Mucosa of gallbladder (tissue), 1 donor: ENCODE data around the gene DERL3. TPM values are rescaled to one million over a fixed set of nuclear protein-coding genes. Genes with fewer than 3 reads are reported as not detected.

Source experiments
- DNase-seq: peaks from one replicate; pipeline ENCODE4 v3.0.0-alpha.2; 2020; ENCODE audit warnings: low spot score
- total RNA-seq: library from RNA; stranded (reverse); gene quantifications from one replicate; pipeline ENCODE4 v1.2.1, GENCODE V29; 2021
- donor health status: DM: no; HTN: no; CAD: no.

DERL3 gene
- total RNA-seq, 1 donor from 2014 or later: 6.2 TPM

DNA sequence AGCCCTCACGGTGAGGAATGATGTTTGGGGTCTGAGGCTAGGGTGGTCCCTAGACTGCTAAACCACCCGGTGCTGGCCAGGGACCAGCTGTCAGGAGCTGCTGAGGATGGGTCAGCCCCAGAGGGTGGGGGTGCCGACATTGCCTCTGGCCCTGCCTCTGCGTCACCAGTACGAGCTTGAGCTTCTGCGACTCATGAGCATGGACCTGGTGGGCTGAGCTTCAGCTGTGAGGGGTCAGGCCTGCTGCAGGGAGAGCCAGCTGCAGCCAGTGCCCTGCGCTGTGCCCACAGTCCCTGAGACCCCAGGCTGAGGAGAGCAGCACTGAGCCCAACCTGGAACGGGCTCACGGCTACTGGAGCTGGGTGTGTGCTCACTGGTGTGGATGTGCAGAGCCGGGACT, 7.0 kb downstream of the DERL3 start:
- DNase-seq: no peak

DNA sequence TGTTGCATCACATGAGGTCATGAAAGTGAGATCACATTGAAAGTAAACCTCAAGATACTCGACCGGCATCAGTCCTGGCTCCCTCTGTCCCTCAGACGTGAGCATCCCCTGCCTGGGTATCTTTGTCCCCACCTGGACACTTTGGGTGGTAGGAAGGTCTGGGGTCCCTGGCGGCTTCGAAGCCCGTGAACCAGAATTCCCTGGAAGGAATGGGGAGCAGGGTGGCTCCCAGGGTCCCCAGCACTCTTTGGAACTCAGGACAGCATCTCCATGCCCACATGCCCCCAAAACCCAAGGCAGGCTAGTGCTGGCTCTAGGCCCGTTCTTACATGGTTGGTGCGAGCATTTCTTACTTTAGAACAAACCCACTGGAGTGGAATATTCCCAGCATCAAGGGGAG, 7.5 kb downstream of the DERL3 start:
- no peak for DNase-seq

DNA sequence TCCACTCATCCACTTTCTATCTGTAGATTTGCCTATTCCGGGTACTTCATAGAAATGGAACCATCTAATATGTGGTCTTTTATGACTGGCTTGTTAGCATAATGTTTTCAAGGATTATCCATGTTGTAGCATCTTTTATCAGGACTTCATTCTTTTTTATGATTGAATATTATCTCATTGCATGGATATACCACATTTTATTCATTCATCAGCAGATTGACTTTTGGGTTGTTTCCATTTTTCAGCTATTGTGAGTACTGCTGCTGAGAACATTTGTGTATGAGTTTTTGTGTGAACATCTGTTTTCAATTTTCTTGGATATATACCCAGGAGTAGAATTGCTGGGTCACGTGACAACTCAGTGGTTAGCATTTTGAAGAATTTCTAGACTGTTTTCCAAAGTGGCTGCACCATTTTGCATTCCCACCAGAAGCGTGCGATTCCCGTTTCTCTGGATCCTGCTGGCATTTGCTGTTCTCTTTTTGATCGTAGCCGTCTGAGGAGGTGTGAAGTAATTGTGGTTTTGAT, 8.9 kb downstream of the DERL3 start:
- DNase-seq: no peak

DNA sequence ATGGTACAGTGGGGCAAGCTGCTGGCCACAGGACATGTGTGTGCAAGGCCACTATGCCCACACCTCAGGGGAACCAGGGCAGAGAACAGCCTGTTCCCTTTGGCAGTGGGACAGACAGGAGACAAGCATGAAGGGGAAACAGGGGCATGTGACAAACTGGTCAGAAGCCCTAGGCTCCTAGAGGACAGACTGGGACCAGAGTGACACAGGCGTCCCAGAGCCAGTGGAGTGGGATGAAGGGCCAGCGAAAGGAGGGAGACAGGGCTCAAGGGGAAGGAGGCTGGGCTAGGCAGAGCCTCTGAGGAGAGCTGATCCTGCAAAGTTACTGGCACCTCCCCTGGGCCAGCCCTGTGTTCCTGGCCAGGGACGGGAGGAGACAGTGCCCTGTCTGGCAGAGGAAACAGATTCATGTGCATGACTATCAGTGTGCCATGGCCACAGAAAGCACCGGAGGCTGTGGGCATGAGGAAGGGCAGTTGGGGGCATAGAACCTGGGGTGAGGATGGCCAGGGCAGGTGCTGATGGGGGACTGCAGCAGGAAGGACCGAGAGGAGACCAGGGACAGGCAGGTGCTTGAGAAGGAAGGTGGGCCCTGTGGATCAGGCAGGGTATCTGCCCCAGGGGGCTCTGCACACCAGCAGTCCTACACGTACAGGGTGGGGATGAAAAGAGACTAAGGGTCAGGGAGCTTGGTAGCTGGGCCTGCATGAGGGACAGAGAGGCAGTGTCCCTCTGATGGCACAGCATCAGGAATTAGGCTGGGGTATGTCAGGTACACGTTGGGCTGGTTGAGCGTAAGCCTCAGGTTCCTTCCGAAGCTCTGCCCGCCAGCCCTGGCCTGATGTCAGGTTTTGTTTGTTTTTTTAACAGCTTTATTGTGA, 9.8 kb downstream of the DERL3 start:
- DNase-seq: no peak

DNA sequence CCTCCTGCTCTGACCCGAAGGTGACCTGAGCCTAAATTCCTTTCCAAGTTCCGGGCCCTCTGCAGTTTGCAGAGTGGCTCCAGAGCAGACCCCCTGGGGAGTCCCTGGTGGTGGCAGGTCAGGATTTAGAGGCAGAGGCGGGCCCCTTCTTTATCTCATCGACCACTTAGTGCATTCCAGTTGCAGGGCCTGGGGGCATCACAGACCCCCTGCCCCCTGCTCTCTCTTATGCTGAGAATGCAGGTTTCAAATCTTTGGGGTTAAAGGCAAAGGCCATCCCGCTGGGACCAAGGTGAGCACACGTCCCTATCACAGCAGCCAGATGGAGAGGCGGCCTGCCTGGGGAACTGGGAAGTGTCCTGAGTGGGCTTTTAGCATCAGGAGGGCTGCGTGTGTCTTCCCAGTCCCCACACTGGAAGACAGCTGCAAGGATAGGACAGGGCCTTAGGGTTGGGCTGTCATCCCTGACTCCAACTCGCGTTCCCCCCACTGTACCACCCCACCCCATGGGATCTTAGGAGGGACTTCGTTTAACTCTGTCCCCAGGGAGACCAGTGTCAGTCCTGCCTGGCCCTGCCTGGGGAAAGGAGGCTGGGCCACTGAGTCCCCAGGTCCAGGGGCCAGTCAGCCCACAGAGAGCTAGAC, 11.3 kb downstream of the DERL3 start:
- DNase-seq: no peak

DNA sequence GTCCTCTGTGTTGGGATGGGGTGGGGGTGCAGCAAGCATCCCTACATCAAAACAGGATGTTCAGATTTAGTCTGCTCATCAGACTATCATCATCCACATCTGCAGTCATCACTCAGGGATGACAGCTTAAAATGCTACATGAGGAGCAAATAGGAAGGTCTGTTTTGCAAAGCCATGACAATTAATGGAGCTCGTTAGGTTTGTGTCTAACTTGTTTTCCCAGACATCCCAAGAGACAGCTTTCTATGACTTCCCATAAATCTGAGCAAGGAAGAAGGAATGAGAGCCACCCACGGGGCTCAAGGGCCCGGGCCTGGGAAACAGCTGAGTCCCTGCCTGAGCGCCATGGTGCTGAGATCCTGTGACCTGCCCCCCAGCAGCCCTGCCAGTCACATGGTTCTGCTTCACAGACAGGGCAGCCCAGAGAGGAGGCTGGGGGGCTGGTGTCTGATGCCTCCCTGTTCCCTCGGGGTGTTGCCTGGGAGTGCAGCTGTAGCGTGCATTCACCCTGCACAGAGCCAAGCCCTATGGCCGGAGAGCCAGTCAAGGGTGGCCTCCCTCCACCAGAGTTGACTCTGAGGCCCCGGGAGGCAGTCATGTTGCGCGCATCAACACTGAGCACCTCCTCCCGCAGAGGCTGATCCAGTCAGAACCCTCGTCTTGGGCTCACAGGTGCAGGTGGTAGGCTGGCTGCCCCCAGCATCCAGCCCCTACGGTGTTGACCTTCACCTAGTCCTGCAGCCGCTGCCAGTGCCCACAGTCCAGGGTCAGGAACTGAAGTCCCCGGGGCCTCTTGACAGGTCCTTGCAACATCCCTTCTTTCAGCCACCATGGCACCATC, 12.1 kb downstream of the DERL3 start:
- no peak for DNase-seq

DNA sequence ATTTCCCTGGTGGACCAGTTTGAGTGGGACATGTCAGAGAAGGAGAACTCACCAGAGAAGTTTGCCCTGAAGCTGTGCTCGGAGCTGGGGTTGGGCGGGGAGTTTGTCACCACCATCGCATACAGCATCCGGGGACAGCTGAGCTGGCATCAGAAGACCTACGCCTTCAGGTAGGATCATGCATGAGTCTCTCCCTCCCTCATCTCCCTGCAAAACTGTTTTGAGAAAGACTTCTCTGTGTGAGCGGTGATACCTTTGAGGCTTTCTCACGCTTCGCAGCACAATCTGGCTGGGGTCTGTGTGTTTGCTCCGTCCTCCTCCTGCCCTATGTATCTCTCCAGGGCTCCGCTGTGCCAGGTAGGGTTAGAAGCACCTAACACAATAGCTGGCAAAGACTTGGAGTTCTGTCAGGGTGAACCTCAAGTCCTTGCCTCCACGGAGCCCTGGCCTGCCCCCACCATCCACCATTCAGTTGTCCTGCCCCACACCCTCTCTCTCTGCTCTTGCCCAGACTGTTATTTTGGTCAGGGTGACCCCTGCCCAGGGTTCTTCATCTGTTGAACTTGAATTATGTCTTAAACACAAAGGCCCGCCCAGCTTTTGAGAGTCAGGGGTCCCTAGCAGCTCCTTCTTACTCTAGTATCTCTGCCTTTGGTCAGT, 13.4 kb downstream of the DERL3 start:
- DNase-seq: no peak

DNA sequence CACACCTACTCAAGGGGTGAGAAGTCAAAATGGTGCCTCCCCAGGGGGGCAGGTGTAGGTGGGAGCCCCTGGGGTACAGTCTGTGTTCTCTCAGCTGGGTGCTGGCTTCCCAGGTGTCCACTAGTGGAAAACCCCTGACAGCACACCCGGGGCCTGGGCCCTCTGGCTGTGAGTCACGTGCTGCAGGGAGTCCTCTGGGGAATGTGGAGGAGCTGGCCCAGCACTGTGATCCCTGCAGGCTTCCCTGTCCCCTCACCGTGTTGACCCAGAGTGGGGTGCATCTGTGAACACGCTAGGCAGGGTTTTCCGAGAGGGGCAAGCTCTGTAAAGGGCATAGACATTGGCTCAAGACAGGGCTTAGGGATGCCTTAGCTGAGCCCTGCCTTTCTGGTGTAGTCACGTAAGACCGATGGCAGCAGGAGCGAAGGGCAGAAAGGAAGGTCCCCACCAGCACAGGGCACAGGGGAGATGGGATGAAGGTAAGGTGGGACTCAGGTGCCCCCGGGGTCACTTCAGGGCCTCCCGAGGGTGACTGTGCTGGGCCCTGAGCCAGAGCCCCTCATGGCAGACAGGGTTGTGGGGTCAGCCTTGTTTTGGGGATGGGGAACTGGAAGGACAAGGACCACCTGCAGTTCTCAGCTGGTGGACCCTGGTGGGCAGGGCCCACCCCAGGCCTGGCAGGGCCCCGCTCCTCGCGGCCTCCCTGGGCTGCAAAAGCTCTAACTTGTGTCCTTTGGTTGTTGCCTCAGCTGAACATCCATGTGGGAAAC, 14.1 kb downstream of the DERL3 start:
- DNase-seq: no peak

DNA sequence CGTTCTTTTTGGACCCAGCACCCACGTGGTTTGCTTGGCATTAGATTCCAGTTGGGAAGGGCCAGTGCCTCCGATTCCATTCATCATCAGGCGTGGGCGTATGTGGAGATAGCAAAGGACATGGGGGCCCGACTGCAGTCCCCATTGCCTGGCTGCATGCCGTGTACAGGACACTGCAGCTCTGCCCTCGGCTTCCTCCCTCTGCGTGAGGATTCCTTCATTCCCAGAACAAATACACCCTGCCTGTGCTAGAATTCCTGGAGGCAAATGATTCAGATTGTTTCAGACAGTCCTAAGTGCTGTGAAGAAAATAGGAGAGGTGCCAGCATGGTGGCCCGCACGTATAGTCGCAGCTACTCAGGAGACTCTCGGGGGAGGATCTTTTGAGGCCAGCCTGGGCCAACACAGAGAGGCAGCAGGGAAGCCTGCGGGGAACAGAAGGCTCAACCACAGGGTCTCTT, 15.4 kb downstream of the DERL3 start:
- no peak for DNase-seq

DNA sequence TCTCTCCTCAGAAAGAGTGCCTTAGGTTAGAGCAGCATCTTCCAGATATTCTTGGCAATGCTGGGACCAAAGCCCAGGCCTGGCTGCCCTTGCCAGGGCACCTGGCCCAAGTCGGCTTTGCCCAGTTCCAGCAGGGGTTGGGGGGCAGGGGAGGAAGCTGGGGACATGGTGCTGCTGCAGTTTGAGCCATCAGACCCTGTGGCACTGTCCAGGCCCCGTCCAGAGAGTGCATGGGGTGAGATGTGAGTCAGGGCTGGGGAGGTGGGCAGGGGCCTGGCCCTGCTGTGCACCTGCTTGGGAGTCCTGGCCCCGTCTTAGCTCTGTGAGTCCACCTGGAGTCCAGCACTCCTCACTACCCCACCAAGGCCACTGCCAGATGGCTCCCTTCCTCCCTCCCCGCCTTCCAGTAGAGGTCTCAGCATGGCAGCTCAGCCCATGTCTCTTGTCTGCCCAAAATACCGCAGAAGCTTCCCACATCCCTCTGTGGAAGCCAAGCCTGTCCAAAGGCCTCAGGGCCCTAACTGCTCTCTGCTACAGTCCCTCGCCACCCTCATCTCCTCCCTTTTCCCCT, 16.6 kb downstream of the DERL3 start:
- no peak for DNase-seq

DNA sequence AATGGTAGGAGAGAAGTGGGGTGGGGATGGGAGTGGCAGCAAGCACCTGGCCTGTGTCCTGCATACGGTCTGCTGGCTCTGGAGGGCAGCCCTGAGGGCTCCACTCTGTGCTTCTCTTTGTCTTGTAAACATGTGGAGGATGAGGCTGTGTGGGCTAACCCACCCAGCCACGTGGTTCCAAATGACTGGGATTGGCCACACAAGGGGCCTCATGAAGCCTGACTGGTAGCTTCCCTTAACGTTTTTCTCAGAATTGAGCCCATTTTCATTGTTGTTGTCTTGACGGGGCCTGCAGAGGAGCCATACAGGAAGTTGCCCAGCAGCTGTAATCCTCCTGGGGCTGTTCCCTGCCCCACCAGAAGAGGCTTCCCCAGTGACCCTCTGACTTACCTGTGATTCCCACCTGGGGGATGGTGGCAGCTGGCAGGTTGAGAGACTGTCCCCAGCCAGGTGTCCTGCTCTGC, 18.0 kb downstream of the DERL3 start:
- no peak for DNase-seq

DNA sequence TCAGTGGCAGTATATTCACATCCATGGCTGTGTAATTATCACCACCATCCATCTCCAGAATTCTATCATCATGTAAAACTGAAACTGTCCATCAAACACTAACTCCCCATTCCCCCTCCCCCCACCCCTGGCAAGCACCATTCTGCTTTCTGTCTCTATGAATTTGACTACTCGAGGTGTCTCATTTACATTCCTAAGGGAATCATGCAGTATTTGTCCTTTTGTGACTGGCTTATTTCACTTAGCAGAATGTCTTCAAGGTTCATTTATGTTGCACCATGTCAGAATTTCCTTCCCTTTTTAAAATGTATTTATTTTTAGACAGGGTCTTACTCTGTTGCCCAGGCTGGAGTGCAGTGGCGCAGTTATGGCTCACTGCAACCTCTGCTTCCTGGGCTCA, 20.3 kb downstream of the DERL3 start:
- no peak for DNase-seq

- DNase-seq: no peak
Observed at GRCh38 chr22:23817146-23817545, 21.7 kb downstream of the DERL3 start.

- DNase-seq: no peak
Observed at GRCh38 chr22:23816156-23816976, 22.4 kb downstream of the DERL3 start.

DNA sequence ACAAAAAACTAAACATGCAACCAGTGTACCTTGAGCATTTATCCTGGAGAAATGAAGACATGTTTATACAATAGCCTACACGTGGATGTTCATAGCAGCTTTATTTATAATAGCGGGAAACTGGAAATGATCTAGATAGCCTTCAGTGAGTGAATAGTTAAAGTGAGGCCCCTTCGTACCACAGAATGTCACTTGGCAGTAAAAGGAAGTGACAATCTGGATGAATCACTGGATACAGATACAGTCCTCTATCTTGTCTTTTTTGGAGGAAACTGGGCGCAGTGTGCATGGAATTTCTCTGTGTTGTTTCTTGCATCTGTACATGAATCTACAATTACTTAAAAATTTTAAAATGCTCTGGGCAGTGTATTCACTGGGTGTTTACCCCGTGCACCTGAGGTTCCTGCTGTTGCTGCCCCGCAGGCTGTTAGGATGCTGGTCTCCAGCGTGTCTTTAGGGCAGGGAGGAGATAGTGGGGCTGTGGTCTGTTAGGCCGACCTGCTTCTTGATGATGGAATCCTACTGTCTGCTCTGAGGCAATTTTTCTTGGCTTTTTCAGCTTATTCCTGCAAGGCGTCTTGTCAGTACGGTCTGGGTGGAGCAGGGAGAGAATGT, 23.2 kb downstream of the DERL3 start:
- no peak for DNase-seq

- DNase-seq: no peak
Observed at GRCh38 chr22:23812378-23812777, 26.4 kb downstream of the DERL3 start.

DNA sequence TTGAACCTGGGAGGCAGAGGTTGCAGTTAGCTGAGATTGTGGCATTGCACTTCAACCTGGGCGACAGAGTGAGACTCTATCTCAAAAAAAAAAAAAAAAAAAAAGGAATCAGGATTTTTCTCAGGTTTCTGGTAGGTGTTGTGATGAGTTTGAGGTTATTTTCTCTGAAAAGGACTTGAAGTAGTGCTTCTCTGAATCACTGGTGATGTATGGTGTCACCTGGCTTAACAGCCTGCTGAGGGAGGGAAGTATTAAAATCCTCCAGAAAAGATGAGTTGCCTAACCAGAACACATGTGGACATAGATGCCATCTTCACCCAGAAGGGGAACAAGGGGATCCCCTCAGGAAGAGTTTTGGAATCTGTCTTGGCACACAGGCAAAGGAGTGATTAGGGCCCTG, 32.0 kb downstream of the DERL3 start:
- no peak for DNase-seq

DNA sequence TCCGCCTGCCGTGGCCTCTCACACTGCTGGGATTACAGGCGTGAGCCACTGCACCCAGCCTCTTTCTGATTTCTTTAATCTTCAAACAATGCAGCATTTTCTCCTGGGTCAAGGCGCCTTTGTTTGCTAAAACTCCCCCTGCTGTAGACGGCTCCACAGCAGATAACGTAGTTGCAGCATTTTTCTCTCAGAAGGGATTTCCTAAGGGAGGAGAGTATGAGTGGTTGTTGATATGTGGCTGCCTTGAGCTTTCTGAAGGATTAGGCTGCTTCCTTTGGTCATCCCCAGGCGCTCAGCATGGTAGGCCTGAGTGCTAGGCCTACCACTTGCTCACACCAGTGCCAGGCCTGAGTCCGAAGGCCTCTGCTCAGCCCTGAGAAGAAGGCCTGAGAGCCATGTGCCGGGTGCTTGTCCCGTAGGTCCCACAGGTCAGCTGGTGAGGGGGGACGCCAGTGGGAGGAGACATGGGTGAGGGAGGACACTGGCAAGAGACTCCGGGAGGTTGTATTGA, 34.0 kb downstream of the DERL3 start:
- DNase-seq: no peak
